Lower leg skin (tissue), 4 donors: ENCODE data around the gene FOSB. TPM values are rescaled to one million over a fixed set of nuclear protein-coding genes. Genes with fewer than 3 reads are reported as not detected.
A peak's percentile ranks its signal among the peaks of the same experiment; 100 is the strongest.

Experiments used
- DNase-seq, 2 donors: peaks; one replicate each; pipeline ENCODE4 v3.0.0-alpha.2; 2019; ENCODE audit warnings: low spot score in 2 of 2
- H3K4me3 ChIP-seq: fragments of 200-600 bp; sonication (generic); 2 replicates; pipeline ENCODE4 v1.5.1; 2017; ENCODE audit warnings: mild to moderate bottlenecking, low read depth; ENCODE audit not compliant: poor library complexity, severe bottlenecking
- POLR2A ChIP-seq, 2 donors: fragments of 450-650 bp; IDR thresholded peaks; one replicate each; pipeline ENCODE4 v1.6.1; 2016 to 2017; ENCODE audit warnings: antibody characterized with exemption in 2 of 2, mild to moderate bottlenecking in 1 of 2, moderate library complexity in 1 of 2
- WGBS, 2 donors: methylation state at CpG; one replicate each; pipeline ENCODE4 v1.1.5; 2018; 5-methylcytosine and 5-hydroxymethylcytosine counted together
- intact Hi-C: fragments of 100-400 bp; cut with DNase I; formaldehyde crosslinking; loops from one replicate; pipeline ENCODE4 v1.15.0; 2023; ENCODE audit warnings: low total_unique reads
- total RNA-seq, 4 donors: library from RNA; depleted of rRNA; stranded (reverse); fragments of >200 nt; gene quantifications; one replicate each; pipeline ENCODE4 v1.1.0, GENCODE V29; 2016
- TF ChIP-seq, protein P1 (sequence below), 3 donors: fragments of 450-650 bp; IDR thresholded peaks; one replicate each; pipeline ENCODE4 v1.5.1; 2016; ENCODE audit warnings: antibody characterized with exemption in 3 of 3, mild to moderate bottlenecking in 3 of 3, moderate library complexity in 2 of 3

Gene FOSB
- total RNA-seq, 4 donors from 2014 or later: 5.9 to 18.2 (median 11.2) TPM

DNA sequence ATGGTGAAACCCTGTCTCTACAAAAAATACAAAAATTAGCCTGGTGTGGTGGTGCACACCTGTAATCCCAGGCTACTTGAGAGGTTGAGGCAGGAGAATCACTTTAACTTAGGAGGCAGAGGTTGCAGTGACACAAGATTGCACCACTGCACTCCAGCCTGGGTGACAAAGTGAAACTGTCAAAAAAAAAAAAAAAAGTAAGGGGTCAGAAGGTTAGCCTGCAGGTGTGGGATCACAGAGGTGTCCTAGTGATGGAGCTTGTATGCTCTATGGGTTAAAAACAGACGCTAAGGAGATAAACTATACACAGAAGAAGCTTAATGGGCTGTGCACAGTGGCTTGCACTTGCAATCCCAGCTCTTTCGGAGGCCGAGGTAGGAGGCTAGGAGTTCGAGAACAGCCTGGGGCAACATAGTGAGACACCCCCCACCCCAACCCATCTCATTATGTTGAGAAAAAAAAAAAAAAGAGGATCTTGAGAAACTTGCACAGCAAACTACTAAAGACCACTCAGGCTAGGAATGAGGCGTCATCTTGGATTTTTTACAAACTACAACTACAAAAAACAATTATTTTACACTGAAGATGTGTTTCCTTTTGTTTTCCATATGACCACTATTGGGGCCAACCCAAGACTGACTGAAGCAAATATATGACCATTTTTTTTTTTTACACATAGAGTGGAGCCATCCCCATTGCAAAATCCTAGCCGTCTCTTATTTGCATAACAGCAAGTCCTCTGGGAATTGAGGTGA is 7.9 kb downstream of the FOSB start:
- no peak for DNase-seq
- H3K4me3 ChIP-seq: no peak overlapping the region
- 85% methylated on average over 6 of the region's 6 CpGs for WGBS, 2 donors
- TF ChIP-seq POLR2A (IDR thresholded peaks at IDR 0.05): no peak
- TF ChIP-seq, protein P1, sequence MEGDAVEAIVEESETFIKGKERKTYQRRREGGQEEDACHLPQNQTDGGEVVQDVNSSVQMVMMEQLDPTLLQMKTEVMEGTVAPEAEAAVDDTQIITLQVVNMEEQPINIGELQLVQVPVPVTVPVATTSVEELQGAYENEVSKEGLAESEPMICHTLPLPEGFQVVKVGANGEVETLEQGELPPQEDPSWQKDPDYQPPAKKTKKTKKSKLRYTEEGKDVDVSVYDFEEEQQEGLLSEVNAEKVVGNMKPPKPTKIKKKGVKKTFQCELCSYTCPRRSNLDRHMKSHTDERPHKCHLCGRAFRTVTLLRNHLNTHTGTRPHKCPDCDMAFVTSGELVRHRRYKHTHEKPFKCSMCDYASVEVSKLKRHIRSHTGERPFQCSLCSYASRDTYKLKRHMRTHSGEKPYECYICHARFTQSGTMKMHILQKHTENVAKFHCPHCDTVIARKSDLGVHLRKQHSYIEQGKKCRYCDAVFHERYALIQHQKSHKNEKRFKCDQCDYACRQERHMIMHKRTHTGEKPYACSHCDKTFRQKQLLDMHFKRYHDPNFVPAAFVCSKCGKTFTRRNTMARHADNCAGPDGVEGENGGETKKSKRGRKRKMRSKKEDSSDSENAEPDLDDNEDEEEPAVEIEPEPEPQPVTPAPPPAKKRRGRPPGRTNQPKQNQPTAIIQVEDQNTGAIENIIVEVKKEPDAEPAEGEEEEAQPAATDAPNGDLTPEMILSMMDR (IDR thresholded peaks at IDR 0.05): no peak
- intact Hi-C loops: loop anchor here (2.0 kb wide), 1 partner anchor 35 kb away; no protein-coding TSS in a partner anchor

DNA sequence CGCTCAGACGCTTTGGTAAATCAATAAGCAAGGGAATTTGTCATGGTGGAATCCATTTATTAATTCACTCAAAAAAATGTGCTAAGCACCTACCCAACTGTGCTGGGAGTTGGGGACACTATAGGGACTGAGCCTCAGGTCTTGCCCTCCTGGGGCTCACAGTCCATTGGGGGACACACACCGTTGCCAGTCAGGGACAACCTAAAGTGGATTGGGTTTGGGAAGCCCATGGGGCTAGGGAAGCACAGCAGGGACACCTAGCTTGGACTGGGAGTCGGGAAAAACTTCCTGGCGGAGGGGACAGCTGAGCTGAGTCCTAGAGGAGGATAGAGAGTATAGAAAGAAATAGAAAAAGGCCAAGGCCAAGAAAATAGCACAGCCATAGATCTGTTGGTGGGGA is 8.5 kb downstream of the FOSB start:
- TF ChIP-seq POLR2A (IDR thresholded peaks at IDR 0.05): no peak
- 57 to 66% methylated on average over 5 of the region's 5 CpGs for WGBS, 2 donors
- intact Hi-C loops: no loop called here

DNA sequence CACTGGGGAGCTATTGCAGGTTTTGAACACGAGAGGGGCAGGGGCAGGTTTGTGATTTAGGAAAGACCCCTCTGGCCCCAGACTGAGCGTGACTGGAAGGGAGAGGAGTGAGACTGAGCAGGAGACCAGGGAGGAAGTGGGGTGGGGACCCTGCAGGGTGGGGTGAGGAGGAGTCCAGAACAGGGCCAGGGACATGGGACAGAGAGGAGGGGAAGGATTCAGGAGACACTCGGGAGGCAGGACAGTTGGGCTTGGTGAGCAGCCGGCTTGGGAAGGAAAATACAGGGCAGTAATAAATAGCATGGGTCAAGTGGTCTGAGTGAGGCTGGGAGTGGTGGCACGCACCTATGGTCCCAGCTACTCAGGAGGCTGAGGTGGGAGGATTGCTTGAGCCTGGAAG is 9.4 kb downstream of the FOSB start:
- no peak overlapping the region for H3K4me3 ChIP-seq
- 52 to 54% methylated on average over 5 of the region's 5 CpGs for WGBS, 2 donors
- DNase-seq: no peak
- intact Hi-C loops: no loop called here
- no peak for TF ChIP-seq POLR2A (IDR thresholded peaks at IDR 0.05)
- TF ChIP-seq, protein P1 (IDR thresholded peaks at IDR 0.05): no peak

More for the DNA sequence above, 8.5 kb downstream of the FOSB start:
- H3K4me3 ChIP-seq: no peak overlapping the region
- no peak for DNase-seq

DNA sequence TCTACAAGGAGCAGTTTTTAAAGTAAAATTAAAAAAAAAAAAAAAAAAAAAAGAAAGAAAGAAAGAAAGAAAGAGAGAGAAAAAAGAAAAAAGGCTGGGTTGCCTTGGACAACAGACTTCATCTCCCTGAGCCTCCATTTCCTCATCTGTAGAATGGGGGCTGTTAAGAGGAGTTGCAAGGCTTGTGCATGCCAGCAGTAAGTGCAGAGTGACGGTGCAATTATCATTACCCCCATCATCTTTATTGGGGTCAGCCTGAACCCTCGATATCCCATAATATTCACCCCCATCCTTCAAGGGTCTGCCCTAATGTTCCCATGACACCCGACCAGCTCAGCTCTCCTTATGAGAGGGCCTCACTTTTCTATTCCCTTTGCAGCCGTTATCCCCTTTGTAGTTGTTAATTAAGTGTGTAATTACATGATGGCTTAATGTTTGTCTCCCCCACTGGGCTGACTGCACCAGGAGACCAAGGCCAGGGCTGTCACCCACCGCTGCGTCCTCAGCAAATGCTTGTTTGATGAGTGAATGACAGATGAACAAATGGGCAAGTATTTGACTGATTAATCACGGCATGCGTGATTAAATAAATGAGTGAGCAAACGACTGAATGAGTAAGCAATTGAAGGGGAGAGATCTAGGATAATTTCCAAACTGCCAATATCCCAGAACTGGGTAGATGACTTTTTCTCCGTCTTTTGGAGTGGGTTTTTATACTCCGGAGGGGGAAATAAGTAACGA is 10.1 kb downstream of the FOSB start:
- TF ChIP-seq, protein P1 (IDR thresholded peaks at IDR 0.05): no peak
- no peak for TF ChIP-seq POLR2A (IDR thresholded peaks at IDR 0.05)
- H3K4me3 ChIP-seq: no peak overlapping the region
- WGBS, 2 donors: 6 to 8% methylated on average over 12 of the region's 12 CpGs
- intact Hi-C loops: no loop called here
- no peak for DNase-seq

DNA sequence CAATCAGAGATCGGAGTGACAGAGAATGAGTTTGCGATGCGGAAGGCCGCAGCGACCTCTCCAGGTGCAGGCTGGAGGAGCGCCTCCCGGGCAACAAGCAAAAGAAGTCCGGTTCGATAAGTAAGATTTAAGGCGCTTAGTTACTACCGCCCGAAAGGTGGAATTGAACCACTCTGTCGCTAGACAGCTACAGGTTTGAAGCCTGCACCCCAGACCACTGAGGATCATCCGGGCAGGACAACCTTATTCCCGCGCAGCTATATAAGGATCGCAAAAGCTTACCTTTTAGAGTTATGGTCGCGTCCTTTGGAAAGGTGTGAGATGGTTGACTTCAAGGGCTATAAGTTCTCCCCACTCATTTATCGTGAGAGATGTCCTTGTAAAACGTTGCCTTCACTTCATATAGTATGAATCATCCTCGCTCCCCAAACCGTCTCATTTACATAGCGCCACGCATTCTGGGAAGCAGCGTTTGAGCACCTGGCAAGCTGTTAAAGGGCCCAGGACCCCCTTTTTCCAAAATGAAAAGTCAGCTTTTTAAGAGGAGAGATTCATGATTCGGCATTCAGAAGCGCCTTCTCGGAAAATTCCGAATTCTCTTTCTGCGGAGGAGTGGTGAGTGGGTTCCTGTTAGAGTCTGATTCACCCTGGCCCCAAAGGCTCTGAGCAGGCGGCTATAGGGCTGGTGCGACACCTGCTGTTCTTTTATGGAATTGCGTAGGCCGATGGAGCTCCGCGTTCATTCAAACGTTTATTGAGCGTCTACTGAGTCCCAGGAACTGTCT is 10.8 kb downstream of the FOSB start:
- intact Hi-C loops: no loop called here
- DNase-seq: peak; percentile 82 to 97
- H3K4me3 ChIP-seq: peak overlapping the region; percentile 23
- TF ChIP-seq POLR2A (IDR thresholded peaks at IDR 0.05): no peak
- TF ChIP-seq, protein P1 (IDR thresholded peaks at IDR 0.05): peak in 1 of 3 donors; percentile 93
- 1% methylated on average over 39 of the region's 39 CpGs for WGBS, 2 donors

DNA sequence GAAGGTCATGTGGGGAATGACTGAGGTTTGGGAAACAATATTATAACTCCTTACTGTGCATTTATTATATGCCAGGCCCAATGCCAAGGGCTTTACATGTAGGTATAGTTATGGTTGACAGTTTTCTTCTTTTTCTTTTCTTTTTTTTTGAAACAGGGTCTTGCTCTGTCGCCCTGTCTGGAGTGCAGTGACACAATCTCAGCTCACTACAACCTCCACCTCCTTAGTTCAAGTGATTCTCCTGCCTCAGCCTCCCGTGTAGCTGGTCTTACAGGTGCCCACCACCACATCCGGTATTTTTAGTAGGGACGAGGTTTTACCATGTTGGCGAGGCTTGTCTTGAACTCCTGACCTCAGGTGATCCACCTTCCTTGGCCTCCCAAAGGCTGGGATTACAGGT is 15.2 kb downstream of the FOSB start:
- intact Hi-C loops: no loop called here
- no peak overlapping the region for H3K4me3 ChIP-seq
- TF ChIP-seq, protein P1 (IDR thresholded peaks at IDR 0.05): no peak
- TF ChIP-seq POLR2A (IDR thresholded peaks at IDR 0.05): no peak
- no peak for DNase-seq
- 89 to 92% methylated on average over 5 of the region's 5 CpGs for WGBS, 2 donors
